Measurements from ENCODE around the gene KRT85.
"Not testable (repeated sequence)": the region's sequence is repeated elsewhere in the genome, so short reads cannot be mapped to it uniquely, and the experiment has no call there.

Gene KRT85

DNA sequence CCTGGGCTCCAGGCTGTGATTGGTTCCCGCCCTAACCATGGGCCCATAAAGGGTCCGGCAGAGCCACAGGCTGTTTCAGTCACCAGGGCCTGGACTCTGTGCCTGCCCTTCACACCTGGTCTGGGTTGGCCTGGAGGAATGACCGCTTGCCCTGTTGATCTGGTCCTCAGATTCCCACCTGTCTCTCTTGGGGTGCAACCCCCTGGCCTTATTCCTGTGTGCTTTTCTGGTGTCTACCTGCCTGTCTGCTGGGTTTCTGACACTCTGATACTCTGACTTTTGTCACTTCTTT lies 43.2 kb downstream of the KRT85 start:
- DNase-seq (ENCODE audit: low read depth in 2 of 2) = no peak

DNA sequence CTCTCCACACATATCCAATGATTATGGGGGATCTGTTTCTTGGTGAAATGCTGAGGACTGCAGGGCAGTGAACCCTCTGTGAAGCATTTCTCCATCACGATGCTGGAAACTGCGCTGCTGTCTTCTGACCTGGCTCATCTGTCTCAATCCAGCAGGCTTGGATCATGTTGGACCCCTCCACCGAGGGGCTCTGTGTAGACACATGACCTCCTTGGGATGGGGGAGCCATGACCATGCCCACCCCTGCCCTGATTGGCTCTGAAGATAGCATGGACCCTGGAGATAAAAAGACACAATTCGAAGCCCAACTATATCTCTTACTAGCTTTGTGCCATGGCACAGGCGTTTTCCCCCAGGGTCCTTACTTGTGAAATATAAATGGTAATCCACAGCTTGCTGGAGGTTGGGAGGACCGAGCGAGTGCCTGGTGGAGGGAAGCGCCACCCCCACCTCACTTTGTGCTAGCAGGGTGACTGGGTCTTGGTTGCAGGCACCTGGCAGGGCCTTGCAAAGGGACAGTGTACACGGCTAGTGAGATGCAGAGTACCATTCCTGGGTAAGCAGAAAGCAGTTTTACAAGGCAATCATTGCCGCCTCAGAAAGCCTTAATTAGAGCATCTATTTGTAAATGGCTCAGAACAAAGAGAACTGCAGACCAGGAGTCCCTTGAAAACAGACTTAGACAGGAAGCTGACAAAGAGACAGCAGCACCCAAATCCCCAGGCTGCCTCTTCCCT lies 43.7 kb downstream of the KRT85 start:
- no peak for DNase-seq (ENCODE audit: low read depth in 2 of 2)

DNA sequence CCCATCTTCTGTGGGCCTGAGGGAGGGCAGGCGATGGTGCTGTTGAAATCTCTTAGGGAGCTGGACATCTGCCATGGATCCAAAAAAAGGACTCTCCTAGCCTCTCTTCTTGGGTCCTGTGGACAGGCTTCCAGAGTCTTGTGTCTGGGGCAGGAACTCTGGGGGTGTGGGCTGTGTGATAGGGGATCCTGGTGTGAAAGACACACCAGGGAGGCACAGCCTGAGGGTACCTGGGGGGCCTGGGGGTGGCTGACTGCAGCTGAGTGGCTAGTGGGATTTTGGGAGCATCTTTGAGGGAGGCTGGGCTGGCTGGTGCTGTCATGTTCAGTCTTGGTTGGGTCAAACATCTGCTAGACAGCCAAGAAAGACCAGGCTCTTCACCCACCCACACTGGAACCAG lies 44.3 kb downstream of the KRT85 start:
- DNase-seq (ENCODE audit: low read depth in 2 of 2) = no peak

DNA sequence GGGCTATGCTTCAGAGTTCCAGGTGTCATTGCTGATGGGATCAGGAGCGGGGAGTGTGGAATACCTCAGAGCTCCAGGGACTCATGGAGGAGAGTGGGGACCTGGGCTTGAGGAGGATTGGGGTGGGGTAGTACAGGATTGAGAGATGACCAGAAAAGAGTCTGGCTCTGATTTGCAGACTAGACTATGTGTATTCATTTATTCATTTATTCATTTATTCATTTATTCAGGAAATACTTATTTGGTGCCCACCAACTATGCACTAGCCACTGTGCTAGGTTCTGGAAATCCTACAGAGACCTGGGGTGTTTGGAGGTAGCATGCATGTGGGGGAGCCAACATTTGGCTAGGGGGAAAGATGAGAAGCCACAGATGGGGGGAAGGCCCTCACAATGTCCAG lies 45.2 kb downstream of the KRT85 start:
- no peak for DNase-seq (ENCODE audit: low read depth in 2 of 2)

DNA sequence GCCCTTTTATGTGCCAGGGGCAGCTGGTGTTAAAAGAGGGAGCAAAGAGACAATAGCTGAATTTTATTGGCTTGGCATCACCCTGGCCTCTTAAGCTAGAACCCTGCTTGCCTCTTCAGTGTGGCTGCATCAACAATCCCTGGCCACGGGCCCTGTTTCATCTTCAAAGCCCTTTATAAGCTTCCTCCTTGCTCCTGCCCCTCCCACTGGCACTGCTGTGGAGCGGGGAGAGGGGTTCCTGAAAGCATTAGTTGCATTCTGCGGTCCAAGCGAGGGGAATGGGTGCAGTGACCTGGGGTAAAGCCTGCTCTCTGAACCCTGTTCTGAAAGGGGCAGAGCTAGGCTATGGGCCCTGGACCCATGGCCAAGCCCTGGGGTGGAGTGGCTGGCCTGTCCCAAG lies 45.9 kb downstream of the KRT85 start:
- DNase-seq (ENCODE audit: low read depth in 2 of 2) = no peak

DNA sequence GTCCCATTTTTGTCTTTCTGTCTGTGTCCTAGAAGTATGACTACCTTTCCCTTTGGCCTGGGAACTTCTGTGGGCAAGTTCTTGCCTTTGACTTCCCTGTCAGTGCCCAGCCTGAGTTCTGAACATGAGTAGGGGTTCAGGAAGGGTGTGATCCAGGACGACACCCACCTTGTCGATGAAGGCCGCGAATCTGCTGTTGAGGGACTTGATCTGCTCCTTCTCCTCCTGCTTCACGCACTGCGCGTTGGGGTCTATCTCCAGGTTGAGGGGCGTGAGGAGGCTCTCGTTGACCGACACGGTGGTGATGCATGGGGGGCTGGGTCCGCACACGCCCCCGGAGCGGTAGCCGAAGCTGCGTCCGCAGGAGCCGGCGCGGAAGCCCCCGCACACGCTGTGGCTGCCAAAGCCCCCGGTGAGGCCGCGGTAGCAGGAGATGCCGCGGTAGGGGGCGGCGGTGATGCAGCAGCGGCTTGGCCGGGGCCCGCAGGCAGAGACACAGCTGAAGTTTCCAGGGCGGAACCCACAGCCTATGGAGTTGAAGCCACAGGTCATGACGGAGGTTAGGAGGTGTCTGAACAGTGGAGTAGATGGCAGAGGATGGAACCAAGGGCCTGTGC lies 46.4 kb downstream of the KRT85 start, which contains the start of gene KRT83:
TSS of gene KRT83 (minus strand) at position 615 of the 617 bp plus-strand sequence. CDS start at position 552, 63 bp downstream.
- no peak for DNase-seq (ENCODE audit: low read depth in 2 of 2)

DNA sequence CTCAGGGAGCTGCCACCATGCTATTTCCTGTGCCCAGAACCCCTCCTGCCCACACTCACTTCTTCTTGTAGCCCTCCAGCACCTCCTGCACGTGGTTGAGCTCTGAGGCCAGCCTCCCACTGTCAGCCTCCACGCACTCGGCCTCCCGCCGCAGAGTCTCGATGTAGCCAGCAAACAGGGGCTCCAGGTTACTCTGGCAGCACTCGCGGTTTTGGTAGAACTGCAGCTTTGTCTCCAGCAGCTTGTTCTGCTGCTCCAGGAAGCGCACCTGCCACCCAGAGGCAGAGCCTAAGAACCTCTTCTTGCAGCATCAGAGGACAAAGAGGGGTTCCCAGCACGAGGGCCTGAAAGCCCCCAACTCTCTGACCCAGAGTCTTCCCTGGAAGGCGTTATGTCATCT lies 48.2 kb downstream of the KRT85 start:
- DNase-seq (ENCODE audit: low read depth in 2 of 2) = no peak

DNA sequence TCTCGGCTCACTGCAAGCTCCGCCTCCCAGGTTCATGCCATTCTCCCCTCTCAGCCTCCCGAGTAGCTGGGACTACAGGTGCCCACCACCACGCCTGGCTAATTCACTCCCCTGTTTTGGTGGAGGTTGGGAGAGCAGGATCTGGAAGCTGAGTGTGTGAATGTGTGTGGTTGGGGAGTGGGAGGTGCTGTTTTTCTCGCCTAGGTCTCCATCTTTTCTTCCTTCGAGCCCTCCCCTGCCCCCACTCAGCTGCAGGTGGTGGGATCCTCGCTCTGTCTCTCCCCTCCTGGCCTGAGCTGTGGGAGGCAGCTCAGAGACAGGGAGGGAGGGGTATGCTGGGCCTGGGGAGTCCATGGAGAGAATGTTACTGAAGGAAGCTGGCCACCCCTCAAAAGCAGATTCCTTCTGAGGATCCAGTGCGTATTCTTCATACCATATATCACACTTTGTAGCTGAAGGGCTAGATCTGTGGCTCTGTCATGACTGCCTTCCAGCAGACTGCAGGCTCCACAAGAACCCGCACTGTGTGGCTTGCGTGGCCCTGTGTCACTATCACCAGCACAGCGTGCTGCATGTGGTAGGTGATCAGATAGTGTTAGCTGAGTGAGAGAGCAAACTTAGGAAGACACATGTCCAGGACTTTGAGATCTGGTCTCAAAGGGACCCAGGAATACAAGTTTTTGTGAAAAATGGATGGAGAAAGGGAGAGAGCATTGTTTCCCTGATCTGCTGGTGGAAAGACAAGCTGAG lies 48.9 kb downstream of the KRT85 start:
- DNase-seq (ENCODE audit: low read depth in 2 of 2) = no peak

DNA sequence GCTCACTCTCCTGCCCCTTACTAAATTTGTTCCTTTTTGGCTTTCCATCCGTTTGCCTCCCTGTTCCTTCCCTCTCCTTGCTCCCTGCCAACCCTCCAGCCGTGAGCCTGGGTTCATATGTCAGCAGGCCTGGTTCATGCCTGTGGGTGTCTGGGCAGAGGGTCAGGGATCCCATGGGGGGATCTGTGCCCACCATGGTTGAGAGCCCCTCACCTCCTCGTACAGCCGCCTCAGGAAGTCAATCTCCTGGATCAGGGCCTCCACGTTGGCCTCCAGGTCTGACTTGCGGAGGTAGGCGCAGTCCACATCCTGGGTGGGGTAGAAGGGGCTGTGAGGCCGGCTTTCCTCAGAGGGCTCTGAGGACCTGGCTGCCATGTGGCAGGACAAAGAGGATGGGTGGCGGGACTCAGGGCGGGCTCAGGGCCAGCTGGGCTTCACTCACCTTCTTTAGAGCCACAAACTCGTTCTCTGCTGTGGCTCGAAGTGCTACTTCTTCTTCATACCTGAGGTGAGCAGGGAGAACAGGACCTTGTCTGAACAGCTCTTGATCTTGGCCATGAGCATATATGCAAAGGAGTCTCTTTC lies 49.7 kb downstream of the KRT85 start:
- no peak for DNase-seq (ENCODE audit: low read depth in 2 of 2)

DNA sequence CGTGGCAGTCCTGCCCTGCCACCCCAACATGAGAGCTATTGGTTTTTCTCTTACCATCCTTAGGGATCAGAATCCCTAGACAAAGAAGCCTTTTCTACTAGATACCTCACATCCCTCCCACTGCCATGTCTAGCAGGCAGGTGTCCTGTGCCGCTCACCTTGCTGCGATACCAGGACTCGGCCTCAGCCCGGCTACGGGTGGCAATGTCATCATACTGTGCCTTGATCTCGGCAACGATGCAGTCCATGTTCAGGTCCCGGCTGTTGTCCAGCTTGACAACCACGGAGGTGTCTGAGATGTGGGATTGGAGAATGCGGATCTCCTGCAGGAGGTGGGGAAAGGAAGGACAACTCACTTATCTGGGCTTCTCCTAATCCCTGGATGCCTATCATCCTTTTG lies 50.6 kb downstream of the KRT85 start:
- DNase-seq (ENCODE audit: low read depth in 2 of 2) = no peak

DNA sequence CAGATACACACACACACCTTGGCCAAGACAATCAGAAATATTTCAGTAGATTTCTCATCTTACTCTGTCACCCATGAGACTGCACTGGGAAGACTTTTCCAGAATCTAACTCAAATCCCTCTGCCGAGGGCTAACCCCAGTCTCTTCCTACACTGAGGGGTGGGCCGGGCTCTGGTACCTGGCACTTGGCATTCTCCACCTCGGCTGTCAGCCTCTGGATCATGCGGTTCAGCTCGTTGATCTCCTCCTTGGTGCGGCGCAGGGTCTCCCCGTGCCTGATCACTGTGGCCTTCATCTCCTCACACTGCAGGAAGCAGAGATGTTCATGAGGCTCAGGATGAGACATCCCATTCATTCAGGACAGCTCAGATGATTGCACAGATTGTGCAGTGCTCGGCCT lies 51.0 kb downstream of the KRT85 start:
- no peak for DNase-seq (ENCODE audit: low read depth in 2 of 2)

DNA sequence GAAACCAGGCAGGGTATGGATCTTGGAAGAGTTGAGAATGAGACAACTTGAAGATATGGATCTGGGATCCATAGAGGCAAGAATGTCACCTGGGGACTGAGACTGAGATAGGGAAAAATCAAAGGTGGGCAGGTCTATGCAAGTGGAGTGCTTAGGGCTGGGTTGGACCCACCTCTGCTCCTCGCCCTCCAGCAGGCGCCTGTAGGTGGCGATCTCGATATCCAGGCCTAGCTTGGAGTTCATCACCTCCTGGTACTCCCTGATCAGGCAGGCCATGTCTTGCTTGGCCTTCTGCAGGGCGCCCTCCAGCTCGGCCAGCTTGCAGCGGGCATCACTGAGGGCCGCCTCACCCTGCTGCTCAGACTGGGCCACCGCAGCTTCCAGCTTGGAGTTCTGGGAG lies 51.6 kb downstream of the KRT85 start:
- DNase-seq (ENCODE audit: low read depth in 2 of 2) = not testable (repeated sequence)

DNA sequence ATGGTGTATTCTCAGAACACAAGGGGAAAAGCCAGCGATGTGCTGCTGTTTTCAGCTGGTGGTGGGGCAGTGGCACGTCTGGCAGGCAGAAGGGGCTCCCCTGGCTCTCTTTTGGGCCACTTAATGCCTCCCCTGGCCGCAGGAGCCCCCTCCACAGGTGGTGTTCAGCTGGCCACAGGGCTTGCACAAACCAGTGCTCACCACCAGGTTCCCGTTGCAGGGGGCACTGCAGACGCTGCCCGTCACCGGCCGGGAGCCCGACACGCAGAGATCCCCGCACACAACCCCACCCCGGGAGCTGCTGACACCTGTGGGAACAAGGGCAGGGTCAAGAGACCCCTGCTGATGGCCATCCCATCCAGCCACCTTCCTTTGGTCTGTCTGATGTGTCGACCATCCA lies 52.8 kb downstream of the KRT85 start:
- DNase-seq (ENCODE audit: low read depth in 2 of 2) = no peak

DNA sequence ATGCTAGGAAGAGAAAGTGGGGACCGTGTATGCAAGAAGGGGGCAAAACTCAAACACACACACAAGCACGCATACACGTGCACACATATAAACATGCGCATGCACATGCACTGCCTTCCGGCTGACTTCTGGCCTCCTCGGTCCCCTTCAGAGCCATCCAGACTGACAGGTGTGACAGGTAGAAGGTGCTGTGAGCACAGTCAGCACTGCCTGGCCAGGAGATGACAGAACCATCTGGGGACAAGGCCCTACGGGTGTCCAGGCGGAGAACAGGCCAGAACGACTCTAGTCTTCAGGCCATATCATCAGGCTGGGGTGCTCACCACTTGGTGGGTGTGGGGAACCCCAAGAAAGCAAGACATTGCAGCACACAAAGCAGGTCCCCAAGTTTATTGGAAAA lies 53.4 kb downstream of the KRT85 start:
- no peak for DNase-seq (ENCODE audit: low read depth in 2 of 2)

DNA sequence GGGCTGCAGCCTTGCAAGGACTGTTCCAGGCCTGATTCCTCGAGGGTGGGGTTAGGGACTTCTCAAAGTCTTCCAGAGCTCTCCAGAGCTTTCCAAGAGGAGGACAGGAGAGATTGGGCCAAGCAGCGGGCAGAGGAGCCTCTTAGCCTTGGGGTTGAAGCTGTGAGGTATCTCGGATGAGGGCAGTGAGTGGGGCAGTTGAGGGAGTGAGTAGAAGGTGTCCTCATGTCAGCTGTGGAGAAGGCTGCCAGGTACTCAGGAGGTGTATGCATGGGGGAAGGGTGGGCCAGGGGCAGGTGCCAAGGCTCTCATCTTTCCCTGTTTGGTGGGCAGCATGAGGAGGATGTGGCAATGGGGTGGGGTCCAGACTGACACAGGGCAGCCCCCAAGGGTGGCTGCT lies 53.8 kb downstream of the KRT85 start:
- no peak for DNase-seq (ENCODE audit: low read depth in 2 of 2)

DNA sequence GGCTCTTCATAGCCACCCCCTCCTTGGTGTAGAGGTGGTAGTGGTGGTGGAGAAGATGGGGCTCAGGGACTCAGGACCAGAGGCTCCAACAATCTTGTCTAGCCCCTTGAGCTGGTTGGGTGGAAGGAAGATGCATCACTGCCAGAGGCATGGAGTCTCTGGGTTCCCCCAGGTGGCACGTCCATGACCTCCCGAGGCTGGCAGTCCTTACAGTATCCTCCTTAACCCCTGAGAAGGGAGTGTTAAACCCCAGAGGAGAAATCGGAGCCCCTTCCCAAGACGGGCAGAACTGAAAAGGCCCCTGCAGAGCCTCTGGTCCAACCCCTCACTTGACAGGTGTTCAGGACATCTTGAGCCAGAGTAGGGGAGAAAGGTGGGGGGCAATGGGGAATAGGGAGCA lies 55.2 kb downstream of the KRT85 start:
- no peak for DNase-seq (ENCODE audit: low read depth in 2 of 2)

DNA sequence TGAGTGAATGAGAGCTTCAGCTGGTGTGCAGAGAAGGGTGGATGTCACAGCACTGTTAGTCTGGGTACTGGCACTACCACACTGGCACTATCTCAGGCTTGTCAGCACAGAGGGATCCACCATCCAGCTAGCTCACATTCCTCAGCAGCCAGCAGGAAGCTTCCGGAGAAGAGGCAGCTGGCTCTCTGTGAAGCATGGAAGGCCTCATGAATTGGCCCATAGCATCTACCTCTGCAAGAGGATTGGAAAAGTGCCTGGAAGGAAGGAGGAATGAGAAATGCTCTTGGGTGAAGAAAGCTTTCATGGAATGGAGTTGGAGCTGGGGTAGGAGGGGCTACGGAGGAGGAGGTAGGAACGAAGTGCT lies 56.0 kb downstream of the KRT85 start:
- no peak for DNase-seq (ENCODE audit: low read depth in 2 of 2)

DNA sequence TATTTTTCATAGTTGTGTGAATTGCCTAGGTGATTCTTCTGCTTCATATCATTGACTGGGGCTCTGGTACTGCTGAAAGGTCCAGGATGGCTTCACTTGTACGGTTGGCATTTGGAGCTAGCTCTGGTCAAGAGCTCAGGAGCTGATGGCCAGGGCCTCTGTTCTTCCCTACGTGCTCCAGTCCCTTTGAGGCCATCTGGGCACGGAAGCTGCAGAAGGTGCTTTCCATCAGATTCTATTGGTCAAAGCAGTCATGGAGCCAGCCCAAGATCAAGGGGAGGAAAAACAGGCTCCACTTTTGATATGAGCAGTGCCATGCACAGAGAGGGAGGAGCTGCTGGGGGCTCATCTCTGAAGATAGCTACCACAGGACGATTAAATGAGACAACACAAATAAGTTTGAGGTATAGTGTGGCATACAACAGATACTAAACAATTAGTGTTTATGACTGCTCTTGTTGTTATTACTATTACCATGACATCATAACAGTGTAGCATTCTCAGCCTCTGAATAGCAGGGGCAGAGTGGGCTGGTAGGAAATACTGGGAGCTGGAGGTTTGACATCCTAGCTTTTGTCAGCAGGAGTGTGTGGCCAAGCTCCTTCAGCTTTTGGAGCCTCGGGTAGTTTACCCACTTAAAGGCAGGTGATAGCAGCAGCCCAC lies 56.5 kb downstream of the KRT85 start:
- DNase-seq (ENCODE audit: low read depth in 2 of 2) = no peak
